Femur (tissue), 1 donor: ENCODE measurements around the gene MLLT10.
"Not testable (repeated sequence)": the region's sequence is repeated elsewhere in the genome, so short reads cannot be mapped to it uniquely, and the experiment has no call there.

ENCODE experiments used
- DNase-seq: peaks from one replicate; pipeline ENCODE4 v3.0.0-alpha.2; 2017

MLLT10 gene

GRCh38 chr10:21588159-21588558, 54.1 kb downstream of the MLLT10 start:
- not testable (repeated sequence) for DNase-seq

- DNase-seq, result no peak
Measured at GRCh38 chr10:21593986-21594385, 60.0 kb downstream of the MLLT10 start.

GRCh38 chr10:21599582-21599981, 65.5 kb downstream of the MLLT10 start:
- no peak for DNase-seq

GRCh38 chr10:21600804-21601433, 66.9 kb downstream of the MLLT10 start:
- no peak for DNase-seq

- no peak for DNase-seq
Measured at GRCh38 chr10:21602313-21602712, 68.3 kb downstream of the MLLT10 start.

- no peak for DNase-seq
Measured at GRCh38 chr10:21603721-21604120, 69.7 kb downstream of the MLLT10 start.

GRCh38 chr10:21604651-21605050, 70.6 kb downstream of the MLLT10 start:
- DNase-seq, result no peak

- DNase-seq, result no peak
Measured at GRCh38 chr10:21607907-21608306, 73.9 kb downstream of the MLLT10 start.

GRCh38 chr10:21614000-21614399, 80.0 kb downstream of the MLLT10 start:
- no peak for DNase-seq

GRCh38 chr10:21617267-21617666, 83.2 kb downstream of the MLLT10 start:
- DNase-seq, result no peak

- DNase-seq, result no peak
Measured at GRCh38 chr10:21623291-21623690, 89.3 kb downstream of the MLLT10 start.

- DNase-seq, result not testable (repeated sequence)
Measured at GRCh38 chr10:21624421-21624820, 90.4 kb downstream of the MLLT10 start.

GRCh38 chr10:21624951-21625350, 90.9 kb downstream of the MLLT10 start:
- no peak for DNase-seq

- DNase-seq, result no peak
Measured at GRCh38 chr10:21625623-21626229, 91.7 kb downstream of the MLLT10 start.

- DNase-seq, result no peak
Measured at GRCh38 chr10:21626457-21627161, 92.6 kb downstream of the MLLT10 start.

- DNase-seq, result no peak
Measured at GRCh38 chr10:21627331-21627730, 93.3 kb downstream of the MLLT10 start.

- DNase-seq, result no peak
Measured at GRCh38 chr10:21628023-21628422, 94.0 kb downstream of the MLLT10 start.

- DNase-seq, result not testable (repeated sequence)
Measured at GRCh38 chr10:21628645-21629044, 94.6 kb downstream of the MLLT10 start.

GRCh38 chr10:21634599-21635365, 100.8 kb downstream of the MLLT10 start:
- no peak for DNase-seq

GRCh38 chr10:21637795-21638194, 103.8 kb downstream of the MLLT10 start:
- no peak for DNase-seq

GRCh38 chr10:21638681-21639080, 104.6 kb downstream of the MLLT10 start:
- no peak for DNase-seq

GRCh38 chr10:21648040-21648439, 114.0 kb downstream of the MLLT10 start:
- DNase-seq, result no peak

GRCh38 chr10:21649454-21649872, 115.4 kb downstream of the MLLT10 start:
- DNase-seq, result no peak
